GM12892 (cell line): ENCODE measurements around the gene SERINC3.

Source experiments
- POLR2A ChIP-seq: IDR thresholded peaks from 2 replicates; pipeline ENCODE4 v1.6.1; 2011; ENCODE audit warnings: low read depth, low read length, control low read depth
- POLR2AphosphoS5 ChIP-seq: IDR thresholded peaks from 2 replicates; pipeline ENCODE4 v1.6.1; 2011; ENCODE audit warnings: low read depth, low read length, control low read depth
- TAF1 ChIP-seq: IDR thresholded peaks from 2 replicates; pipeline ENCODE4 v1.6.1; 2011; ENCODE audit warnings: low read depth, mild to moderate bottlenecking, control low read depth, low read length, borderline replicate concordance

- TF ChIP-seq POLR2AphosphoS5 (no peak), POLR2A (no peak), TAF1 (no peak)
Observed at GRCh38 chr20:44477151-44477550, 44.7 kb downstream of the SERINC3 start.
